MM.1S (cell line): ENCODE results near the gene TAF5L.

Experiments used
- CTCF ChIP-seq: fragments of 300-600 bp; sonication (generic); IDR thresholded peaks from 2 replicates; pipeline ENCODE4 v1.5.1; 2016; ENCODE audit warnings: antibody characterized with exemption, low read length, mixed read lengths
- EZH2 ChIP-seq: fragments of 300-600 bp; sonication (generic); optimal IDR thresholded peaks from 2 replicates; pipeline ENCODE3; 2017; ENCODE audit warnings: low read depth, mild to moderate bottlenecking, antibody characterized with exemption, low read length, mixed read lengths
- EZH2phosphoT487 ChIP-seq: fragments of 300-600 bp; sonication (generic); IDR thresholded peaks from 2 replicates; pipeline ENCODE4 v1.6.1; 2018; ENCODE audit warnings: antibody characterized with exemption, low read length

- no peak for TF ChIP-seq CTCF
- no peak for TF ChIP-seq EZH2phosphoT487
- no peak for TF ChIP-seq EZH2
These were observed 12.0 kb downstream of the TAF5L start for GRCh38 chr1:229613938-229614337.
